IMR-90 (cell line): Measurements from ENCODE around the gene DNAI2. TPM values are rescaled to one million over a fixed set of nuclear protein-coding genes. Genes with fewer than 3 reads are reported as not detected.

Source experiments
- ATAC-seq: fragments of 200-7000 bp; cut with Tn5 transposase; 2 replicates; pipeline ENCODE4 v1.9.1; 2020; ENCODE audit warnings: low read depth, mild to moderate bottlenecking, moderate library complexity
- BruUV-seq: library from RNA; stranded (reverse); fragments of 400-500 nt; replicated peaks from 2 replicates; lab custom pipeline; 2021; lab: Mats Ljungman, UMichigan
- CTCF ChIA-PET: fragments of 300-600 bp; formaldehyde crosslinking; extraction: SDS; loops from one replicate; lab custom pipeline; 2021; ENCODE audit warnings: antibody characterized with exemption; lab: Yijun Ruan, JAX
- POLR2A ChIA-PET: fragments of 300-600 bp; sonication (Branson Sonifier 250); formaldehyde crosslinking; loops from one replicate; lab custom pipeline; 2022; ENCODE audit warnings: antibody characterized with exemption; ENCODE audit not compliant: unreplicated experiment; lab: Charles Lee
- DNase-seq: peaks from one replicate; pipeline ENCODE4 v3.0.0; 2013
- H2AFZ ChIP-seq: replicated peaks from 2 replicates; pipeline ENCODE3; 2013; ENCODE audit warnings: low read length, mild to moderate bottlenecking; ENCODE audit not compliant: poor library complexity
- H2AK5ac ChIP-seq: 2 replicates; pipeline ENCODE4 v1.6.1; 2013; ENCODE audit warnings: low read depth, low read length, inconsistent platforms
- H2AK9ac ChIP-seq: replicated peaks from 2 replicates; pipeline ENCODE3; 2013; ENCODE audit warnings: mild to moderate bottlenecking, low read depth, low read length, moderate library complexity; ENCODE audit not compliant: poor library complexity
- H2BK120ac ChIP-seq: 2 replicates; pipeline ENCODE4 v1.6.1; 2013; ENCODE audit warnings: low read depth, low read length, inconsistent platforms
- H2BK15ac ChIP-seq: 3 replicates; pipeline ENCODE4 v1.6.1; 2013; ENCODE audit warnings: low read depth, low read length, inconsistent platforms
- H2BK20ac ChIP-seq: 2 replicates; pipeline ENCODE4 v1.6.1; 2013; ENCODE audit warnings: low read depth, mild to moderate bottlenecking, inconsistent platforms, low read length, moderate library complexity
- H2BK5ac ChIP-seq: 2 replicates; pipeline ENCODE4 v1.6.1; 2013; ENCODE audit warnings: mild to moderate bottlenecking, low read depth, low read length, inconsistent platforms; ENCODE audit not compliant: poor library complexity, severe bottlenecking
- H3K14ac ChIP-seq: replicated peaks from 2 replicates; pipeline ENCODE4 v1.6.1; 2013; ENCODE audit warnings: low read depth, low read length, inconsistent platforms
- H3K18ac ChIP-seq: 2 replicates; pipeline ENCODE4 v1.6.1; 2013; ENCODE audit warnings: low read depth, low read length, control low read depth
- H3K23ac ChIP-seq: 2 replicates; pipeline ENCODE4 v1.6.1; 2013; ENCODE audit warnings: low read depth, low read length, inconsistent platforms
- H3K27ac ChIP-seq: 2 replicates; pipeline ENCODE4 v1.5.1; 2013; ENCODE audit warnings: mild to moderate bottlenecking, control low read depth, low read length; ENCODE audit not compliant: insufficient read depth
- H3K27me3 ChIP-seq: 2 replicates; pipeline ENCODE4 v1.6.1; 2013; ENCODE audit warnings: low read length; ENCODE audit not compliant: control insufficient read depth, insufficient read depth
- H3K36me3 ChIP-seq: 2 replicates; pipeline ENCODE4 v1.6.1; 2013; ENCODE audit warnings: low read length, mixed read lengths; ENCODE audit not compliant: control insufficient read depth, insufficient read depth
- H3K4ac ChIP-seq: 2 replicates; pipeline ENCODE4 v1.6.1; 2013; ENCODE audit warnings: low read depth, low read length, inconsistent platforms
- H3K4me1 ChIP-seq: 2 replicates; pipeline ENCODE4 v1.6.1; 2013; ENCODE audit warnings: low read length, mixed read lengths; ENCODE audit not compliant: control insufficient read depth, insufficient read depth
- H3K4me2 ChIP-seq: 2 replicates; pipeline ENCODE4 v1.6.1; 2013; ENCODE audit warnings: low read depth, mild to moderate bottlenecking, control low read depth, low read length, moderate library complexity
- H3K4me3 ChIP-seq: 2 replicates; pipeline ENCODE4 v1.5.1; 2013; ENCODE audit warnings: low read depth, mild to moderate bottlenecking, control low read depth, low read length, moderate library complexity; ENCODE audit not compliant: insufficient read depth
- H3K56ac ChIP-seq: 2 replicates; pipeline ENCODE4 v1.6.1; 2013; ENCODE audit warnings: low read length, inconsistent platforms; ENCODE audit not compliant: insufficient read depth; ENCODE audit errors: extremely low read depth
- H3K79me1 ChIP-seq, 2 experiments: 2 replicates each; pipeline ENCODE4 v1.6.1; 2013; ENCODE audit warnings: low read length in 2 of 2, inconsistent platforms in 1 of 2, low read depth in 1 of 2
- H3K9ac ChIP-seq: 2 replicates; pipeline ENCODE4 v1.6.1; 2013; ENCODE audit warnings: low read depth, low read length, control low read depth
- H3K9me1 ChIP-seq: 2 replicates; pipeline ENCODE4 v1.6.1; 2013; ENCODE audit warnings: low read length, inconsistent platforms; ENCODE audit not compliant: insufficient read depth
- H3K9me3 ChIP-seq: 2 replicates; pipeline ENCODE4 v1.6.1; 2013; ENCODE audit warnings: low read length; ENCODE audit not compliant: control insufficient read depth, insufficient read depth
- H4K20me1 ChIP-seq: 2 replicates; pipeline ENCODE4 v1.6.1; 2013; ENCODE audit warnings: low read length, inconsistent platforms; ENCODE audit not compliant: insufficient read depth
- H4K5ac ChIP-seq: 2 replicates; pipeline ENCODE4 v1.6.1; 2013; ENCODE audit warnings: mild to moderate bottlenecking, low read depth, low read length, control low read depth
- H4K8ac ChIP-seq, 2 experiments: 2 replicates each; pipeline ENCODE4 v1.6.1; 2013; ENCODE audit warnings: low read depth in 2 of 2, low read length in 2 of 2, control low read depth in 1 of 2, inconsistent platforms in 1 of 2
- H4K91ac ChIP-seq: 2 replicates; pipeline ENCODE4 v1.6.1; 2013; ENCODE audit warnings: low read depth, low read length, inconsistent platforms; ENCODE audit not compliant: insufficient read depth
- CEBPB ChIP-seq: IDR thresholded peaks from 2 replicates; pipeline ENCODE4 v1.6.1; 2012; ENCODE audit warnings: low read depth, low read length, improper control_type of control experiment
- CHD1 ChIP-seq: IDR thresholded peaks from 2 replicates; pipeline ENCODE4 v1.6.1; 2012; ENCODE audit warnings: low read depth, low read length, improper control_type of control experiment
- ELK1 ChIP-seq: fragments of 150-350 bp; IDR thresholded peaks from 2 replicates; pipeline ENCODE4 v1.6.1; 2016; ENCODE audit warnings: low read depth, mild to moderate bottlenecking, low read length, moderate library complexity, borderline replicate concordance
- MAFK ChIP-seq: IDR thresholded peaks from 2 replicates; pipeline ENCODE4 v1.6.1; 2012; ENCODE audit warnings: low read depth, low read length, improper control_type of control experiment
- MAZ ChIP-seq: IDR thresholded peaks from 2 replicates; pipeline ENCODE4 v1.6.1; 2012; ENCODE audit warnings: low read depth, mild to moderate bottlenecking, low read length, improper control_type of control experiment, moderate library complexity, borderline replicate concordance
- MXI1 ChIP-seq: IDR thresholded peaks from 2 replicates; pipeline ENCODE4 v1.6.1; 2012; ENCODE audit warnings: low read depth, mild to moderate bottlenecking, low read length, moderate library complexity, borderline replicate concordance
- NFE2L2 ChIP-seq: fragments of 150-350 bp; IDR thresholded peaks from 2 replicates; pipeline ENCODE4 v1.6.1; 2016; ENCODE audit warnings: low read depth, mild to moderate bottlenecking, low read length
- POLR2A ChIP-seq: IDR thresholded peaks from 2 replicates; pipeline ENCODE4 v1.6.1; 2012; ENCODE audit warnings: mild to moderate bottlenecking, low read depth, low read length
- RAD21 ChIP-seq: IDR thresholded peaks from 2 replicates; pipeline ENCODE4 v1.6.1; 2012; ENCODE audit warnings: low read length, improper control_type of control experiment
- RCOR1 ChIP-seq: IDR thresholded peaks from 2 replicates; pipeline ENCODE4 v1.6.1; 2012; ENCODE audit warnings: mild to moderate bottlenecking, low read length, improper control_type of control experiment; ENCODE audit not compliant: insufficient replicate concordance
- RFX5 ChIP-seq: IDR thresholded peaks from 2 replicates; pipeline ENCODE4 v1.8.0; 2012; ENCODE audit warnings: low read depth, mild to moderate bottlenecking, low read length, moderate library complexity
- USF2 ChIP-seq: fragments of 150-350 bp; IDR thresholded peaks from 2 replicates; pipeline ENCODE4 v1.6.1; 2017; ENCODE audit warnings: mild to moderate bottlenecking, antibody characterized with exemption, low read length, low read depth
- WGBS, 2 experiments: methylation state at CpG; one replicate each; pipeline versions ENCODE4 v1.1.5 to v1.1.7; 2013; ENCODE audit warnings: missing lambda C conversion rate in 2 of 2; ENCODE audit not compliant: insufficient read length in 1 of 2; ENCODE audit errors: extremely low coverage in 2 of 2; 5-methylcytosine and 5-hydroxymethylcytosine counted together
- dilution Hi-C: fragments of 300-500 bp; cut with HindIII; formaldehyde crosslinking; loops from one replicate; pipeline ENCODE4 v1.14.3; 2018; ENCODE audit warnings: low sequenced_read_pairs; ENCODE audit not compliant: unreplicated experiment
- in situ Hi-C: fragments of 300-500 bp; cut with MboI; formaldehyde crosslinking; loops from 3 replicates; pipeline ENCODE4 v1.14.3; 2019; ENCODE audit warnings: low sequenced_read_pairs, inconsistent platforms, mixed read lengths
- intact Hi-C: fragments of 100-400 bp; cut with micrococcal nuclease; formaldehyde crosslinking; loops from 2 replicates; pipeline ENCODE4 v1.10.0; 2022
- polyA plus RNA-seq, 3 experiments: library from polyadenylated mRNA; depleted of rRNA; stranded (reverse); fragments of >200 nt; gene quantifications; 2 replicates each; pipeline ENCODE4 v1.2.3, GENCODE V29; 2012; ENCODE audit warnings: low replicate concordance in 1 of 3
- total RNA-seq: library from RNA; depleted of rRNA; stranded (reverse); fragments of >200 nt; gene quantifications from 2 replicates; pipeline ENCODE4 v1.2.3, GENCODE V29; 2012

Gene DNAI2
- total and polyA plus RNA-seq, 2 of the 4 experiments (the other 2 are of a cell fraction): not detected

- Histone ChIP-seq H4K20me1 (no peaks in the 10 kb centered on the region), H3K18ac (no peak overlapping the region), H3K23ac (no peak overlapping the region), H3K9ac (no peak overlapping the region), H4K8ac (no peak overlapping the region), H3K9me3 (no peaks in the 10 kb centered on the region), H3K9me1 (no peaks in the 10 kb centered on the region), H3K79me1 (no peaks in the 10 kb centered on the region), H2AK5ac (no peak overlapping the region), H2BK20ac (no peak overlapping the region), H4K91ac (no peak overlapping the region), H3K27ac (no peak overlapping the region), H3K4me1 (no peaks in the 10 kb centered on the region), H4K5ac (no peak overlapping the region), H2AK9ac (no peak overlapping the region), H3K14ac (no peak overlapping the region), H3K36me3 (no peaks in the 10 kb centered on the region), H3K4ac (no peak overlapping the region), H2BK15ac (no peak overlapping the region), H3K27me3 (no peaks in the 10 kb centered on the region), H2BK120ac (no peak overlapping the region), H2BK5ac (no peak overlapping the region), H3K4me2 (no peak overlapping the region), H3K4me3 (no peak overlapping the region), H2AFZ (no peak overlapping the region), H3K56ac (no peak overlapping the region)
- DNase-seq (no peak), ATAC-seq (no peak)
- in situ Hi-C loops (no loop called here), intact Hi-C loops (no loop called here), dilution Hi-C loops (no loop called here)
- TF ChIP-seq RCOR1 (no peak), NFE2L2 (no peak), USF2 (no peak), RFX5 (no peak), CHD1 (no peak), MAZ (no peak), RAD21 (no peak), ELK1 (no peak), MXI1 (no peak), CEBPB (no peak), POLR2A (no peak), MAFK (no peak)
- POLR2A ChIA-PET: no interaction called here
- WGBS, 2 experiments: 80% methylated on average over 2 of the region's 13 CpGs; no CpG with 5 or more reads in 1 of the 2 experiments
- CTCF ChIA-PET: no interaction called here
- BruUV-seq: no TSS peak
Observed at GRCh38 chr17:74243013-74243755, 30.9 kb upstream of the DNAI2 start.
